Caco-2 (cell line): ENCODE measurements around the gene DSG3. TPM values are rescaled to one million over a fixed set of nuclear protein-coding genes. Genes with fewer than 3 reads are reported as not detected.

Source experiments
- BruUV-seq: library from RNA; stranded (reverse); fragments of 400-500 nt; replicated peaks from 2 replicates; lab custom pipeline; 2021; lab: Mats Ljungman, UMichigan
- CTCF ChIA-PET: fragments of 300-600 bp; sonication (Branson Sonifier 250); formaldehyde crosslinking; loops from one replicate; lab custom pipeline; 2022; ENCODE audit warnings: antibody characterized with exemption; lab: Charles Lee
- POLR2A ChIA-PET: fragments of 300-600 bp; sonication (Branson Sonifier 250); formaldehyde crosslinking; loops from one replicate; lab custom pipeline; 2022; ENCODE audit warnings: antibody characterized with exemption; lab: Charles Lee
- DNase-seq, 2 experiments: peaks; one replicate each; pipeline versions ENCODE4 v3.0.0 to v3.0.0-alpha.2; 2020 to 2022
- H3K27me3 ChIP-seq: replicated peaks from 2 replicates; pipeline ENCODE4 v1.6.0; 2011; ENCODE audit warnings: low read length; ENCODE audit not compliant: control insufficient read depth, insufficient read depth
- H3K36me3 ChIP-seq: 2 replicates; pipeline ENCODE4 v1.5.1; 2011; ENCODE audit warnings: low read length; ENCODE audit not compliant: control insufficient read depth, insufficient read depth
- H3K4me1 ChIP-seq: fragments of 250-450 bp; sonication (Bioruptor Pico); 2 replicates; pipeline ENCODE4 v1.5.1; 2020; ENCODE audit warnings: mild to moderate bottlenecking
- H3K4me3 ChIP-seq: 2 replicates; pipeline ENCODE4 v1.5.1; 2011; ENCODE audit warnings: low read depth, mild to moderate bottlenecking, control low read depth, low read length
- H3K9me3 ChIP-seq: fragments of 250-450 bp; sonication (Bioruptor Pico); 2 replicates; pipeline ENCODE4 v1.5.1; 2020; ENCODE audit warnings: mild to moderate bottlenecking, moderate library complexity
- H3K27ac Mint-ChIP-seq: one replicate; pipeline ENCODE4 v1.8.0; 2022; ENCODE audit warnings: mixed read lengths; ENCODE audit not compliant: unreplicated experiment
- H3K27me3 Mint-ChIP-seq: one replicate; pipeline ENCODE4 v1.8.0; 2022; ENCODE audit warnings: mixed read lengths; ENCODE audit not compliant: insufficient read depth, unreplicated experiment
- H3K36me3 Mint-ChIP-seq: one replicate; pipeline ENCODE4 v1.8.0; 2022; ENCODE audit warnings: mild to moderate bottlenecking, mixed read lengths; ENCODE audit not compliant: insufficient read depth, unreplicated experiment
- H3K4me1 Mint-ChIP-seq: one replicate; pipeline ENCODE4 v1.8.0; 2022; ENCODE audit warnings: low read depth, mixed read lengths; ENCODE audit not compliant: unreplicated experiment
- H3K4me3 Mint-ChIP-seq: one replicate; pipeline ENCODE4 v1.8.0; 2022; ENCODE audit warnings: mild to moderate bottlenecking, moderate library complexity, mixed read lengths; ENCODE audit not compliant: unreplicated experiment
- H3K9me3 Mint-ChIP-seq: one replicate; pipeline ENCODE4 v1.8.0; 2022; ENCODE audit warnings: mixed read lengths; ENCODE audit not compliant: unreplicated experiment
- intact Hi-C: fragments of 100-400 bp; cut with micrococcal nuclease; formaldehyde crosslinking; loops from one replicate; pipeline ENCODE4 v1.10.0; 2022; ENCODE audit not compliant: unreplicated experiment
- total RNA-seq: library from RNA; stranded (reverse); gene quantifications from 2 replicates; pipeline ENCODE4 v1.2.3, GENCODE V29; 2022
- TF ChIP-seq, protein P1 (sequence below), 2 experiments: fragments of 200-600 bp in 1 of 2; IDR thresholded peaks; 1 replicate in 1 of 2; 2 replicates in 1 of 2; pipeline versions ENCODE4 v1.5.1 to v1.8.0; 2011 to 2022; ENCODE audit warnings: antibody characterized with exemption in 1 of 2, control low read depth in 1 of 2, inconsistent platforms in 1 of 2, low read depth in 1 of 2, low read length in 1 of 2, mild to moderate bottlenecking in 1 of 2, moderate library complexity in 1 of 2; ENCODE audit not compliant: insufficient read depth in 1 of 2, severe bottlenecking in 1 of 2, unreplicated experiment in 1 of 2

DSG3 gene
- total RNA-seq, 1 experiment from 2014 or later, result 0.14 TPM

DNA sequence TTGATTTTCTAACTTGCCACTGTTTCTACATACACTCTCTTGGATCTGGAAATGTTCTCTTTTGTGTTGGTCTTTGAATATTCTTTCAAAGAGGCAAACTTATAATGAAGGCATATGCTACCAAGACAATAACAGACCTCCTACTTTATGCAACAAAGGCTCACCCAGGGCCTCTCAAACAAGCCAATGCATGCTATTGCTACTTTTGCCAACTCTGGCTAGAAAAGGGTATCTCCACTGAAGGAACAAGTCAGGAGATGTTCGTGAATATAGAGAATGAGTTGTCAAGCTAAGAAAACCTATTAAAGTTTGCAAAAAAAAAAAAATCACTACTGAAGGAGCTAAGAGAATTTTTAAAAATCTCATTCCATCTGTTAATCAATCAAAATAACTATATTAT is 34.5 kb downstream of the DSG3 start:
- no peaks in the 10 kb centered on the region for H3K4me1 Mint-ChIP-seq
- BruUV-seq, result no TSS peak
- no peak for DNase-seq
- H3K4me3 Mint-ChIP-seq, result no peak overlapping the region
- intact Hi-C loops, result no loop called here
- no peaks in the 10 kb centered on the region for H3K36me3 Mint-ChIP-seq
- Histone ChIP-seq H3K9me3 (no peaks in the 10 kb centered on the region), H3K4me3 (no peak overlapping the region), H3K27me3 (no peaks in the 10 kb centered on the region), H3K4me1 (no peaks in the 10 kb centered on the region), H3K36me3 (no peaks in the 10 kb centered on the region)
- no peaks in the 10 kb centered on the region for H3K27me3 Mint-ChIP-seq
- TF ChIP-seq, protein P1, sequence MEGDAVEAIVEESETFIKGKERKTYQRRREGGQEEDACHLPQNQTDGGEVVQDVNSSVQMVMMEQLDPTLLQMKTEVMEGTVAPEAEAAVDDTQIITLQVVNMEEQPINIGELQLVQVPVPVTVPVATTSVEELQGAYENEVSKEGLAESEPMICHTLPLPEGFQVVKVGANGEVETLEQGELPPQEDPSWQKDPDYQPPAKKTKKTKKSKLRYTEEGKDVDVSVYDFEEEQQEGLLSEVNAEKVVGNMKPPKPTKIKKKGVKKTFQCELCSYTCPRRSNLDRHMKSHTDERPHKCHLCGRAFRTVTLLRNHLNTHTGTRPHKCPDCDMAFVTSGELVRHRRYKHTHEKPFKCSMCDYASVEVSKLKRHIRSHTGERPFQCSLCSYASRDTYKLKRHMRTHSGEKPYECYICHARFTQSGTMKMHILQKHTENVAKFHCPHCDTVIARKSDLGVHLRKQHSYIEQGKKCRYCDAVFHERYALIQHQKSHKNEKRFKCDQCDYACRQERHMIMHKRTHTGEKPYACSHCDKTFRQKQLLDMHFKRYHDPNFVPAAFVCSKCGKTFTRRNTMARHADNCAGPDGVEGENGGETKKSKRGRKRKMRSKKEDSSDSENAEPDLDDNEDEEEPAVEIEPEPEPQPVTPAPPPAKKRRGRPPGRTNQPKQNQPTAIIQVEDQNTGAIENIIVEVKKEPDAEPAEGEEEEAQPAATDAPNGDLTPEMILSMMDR (IDR thresholded peaks at IDR 0.05; ENCODE audit: insufficient read depth in 1 of 2, low read depth in 1 of 2, low read length in 1 of 2, severe bottlenecking in 1 of 2, unreplicated experiment in 1 of 2), result no peak
- no peaks in the 10 kb centered on the region for H3K9me3 Mint-ChIP-seq
- no peak overlapping the region for H3K27ac Mint-ChIP-seq
- ChIA-PET CTCF (no interaction called here), POLR2A (no interaction called here)

- no peaks in the 10 kb centered on the region for H3K4me1 ChIP-seq
- TF ChIP-seq, protein P1 (IDR thresholded peaks at IDR 0.05; ENCODE audit: insufficient read depth in 1 of 2, low read depth in 1 of 2, low read length in 1 of 2, severe bottlenecking in 1 of 2, unreplicated experiment in 1 of 2), result no peak
- H3K4me3 ChIP-seq, result no peak overlapping the region
- Mint-ChIP-seq H3K9me3 (no peaks in the 10 kb centered on the region), H3K4me3 (no peak overlapping the region), H3K36me3 (no peaks in the 10 kb centered on the region), H3K4me1 (no peaks in the 10 kb centered on the region), H3K27me3 (no peaks in the 10 kb centered on the region), H3K27ac (no peak overlapping the region)
- H3K36me3 ChIP-seq, result no peaks in the 10 kb centered on the region
- H3K27me3 ChIP-seq, result no peaks in the 10 kb centered on the region
- BruUV-seq, result no TSS peak
- ChIA-PET POLR2A (no interaction called here), CTCF (no interaction called here)
- no peaks in the 10 kb centered on the region for H3K9me3 ChIP-seq
- intact Hi-C loops, result no loop called here
- no peak for DNase-seq
Observed at GRCh38 chr18:31483396-31483795, 35.9 kb downstream of the DSG3 start.

- peaks cover 4% of the 10 kb centered on the region for H3K36me3 Mint-ChIP-seq
- H3K4me3 Mint-ChIP-seq, result no peak overlapping the region
- H3K36me3 ChIP-seq, result no peaks in the 10 kb centered on the region
- H3K4me1 ChIP-seq, result no peaks in the 10 kb centered on the region
- H3K9me3 Mint-ChIP-seq, result peaks cover 6% of the 10 kb centered on the region
- H3K27me3 ChIP-seq, result no peaks in the 10 kb centered on the region
- POLR2A ChIA-PET, result no interaction called here
- no peaks in the 10 kb centered on the region for H3K27me3 Mint-ChIP-seq
- H3K9me3 ChIP-seq, result no peaks in the 10 kb centered on the region
- CTCF ChIA-PET, result no interaction called here
- H3K27ac Mint-ChIP-seq, result no peak overlapping the region
- intact Hi-C loops, result no loop called here
- DNase-seq, result no peak
- BruUV-seq, result no TSS peak
- TF ChIP-seq, protein P1 (IDR thresholded peaks at IDR 0.05; ENCODE audit: insufficient read depth in 1 of 2, low read depth in 1 of 2, low read length in 1 of 2, severe bottlenecking in 1 of 2, unreplicated experiment in 1 of 2), result no peak
- no peaks in the 10 kb centered on the region for H3K4me1 Mint-ChIP-seq
- H3K4me3 ChIP-seq, result no peak overlapping the region
Observed at GRCh38 chr18:31484461-31484860, 36.9 kb downstream of the DSG3 start.
